Stimulated activated CD4-positive, alpha-beta T cell treated with anti-CD3 and anti-CD28 coated beads, TNF-alpha, amount 100 ng/mL, for 4 hours (primary cell): ENCODE data around the gene HLA-G.
"Not testable (repeated sequence)": the region's sequence is repeated elsewhere in the genome, so short reads cannot be mapped to it uniquely, and the experiment has no call there.

ENCODE experiments used
- DNase-seq, 3 experiments: peaks; one replicate each; pipeline ENCODE4 v3.0.0-alpha.2; 2020; ENCODE audit warnings: low read depth in 3 of 3

The HLA-G gene

GRCh38 chr6:29870104-29870503, 42.5 kb downstream of the HLA-G start:
- DNase-seq = no peak

GRCh38 chr6:29872791-29873190, 45.2 kb downstream of the HLA-G start:
- no peak for DNase-seq

GRCh38 chr6:29875257-29875656, 47.6 kb downstream of the HLA-G start:
- DNase-seq = no peak

GRCh38 chr6:29875734-29876133, 48.1 kb downstream of the HLA-G start:
- not testable (repeated sequence) for DNase-seq
